WTC11 (cell line): ENCODE data around the gene ZNF74. TPM values are rescaled to one million over a fixed set of nuclear protein-coding genes. Genes with fewer than 3 reads are reported as not detected.
A peak's percentile ranks its signal among the peaks of the same experiment; 100 is the strongest.
"Not testable (repeated sequence)": the region's sequence is repeated elsewhere in the genome, so short reads cannot be mapped to it uniquely, and the experiment has no call there.

Experiments
- ATAC-seq: fragments of 200-7000 bp; cut with Tn5 transposase; 2 replicates; pipeline ENCODE4 v1.10.0; 2021; ENCODE audit warnings: mild to moderate bottlenecking, moderate library complexity
- CTCF ChIA-PET: fragments of 300-600 bp; sonication (Branson Sonifier 250); formaldehyde crosslinking; loops from one replicate; lab custom pipeline; 2021; ENCODE audit warnings: antibody characterized with exemption; lab: Charles Lee
- POLR2A ChIA-PET: fragments of 350-600 bp; sonication (Branson Sonifier 250); formaldehyde crosslinking; loops from one replicate; lab custom pipeline; 2021; ENCODE audit warnings: antibody characterized with exemption; lab: Charles Lee
- DNase-seq: peaks from one replicate; pipeline ENCODE4 v3.0.0; 2021; ENCODE audit warnings: low spot score
- H3K27ac Mint-ChIP-seq: 2 replicates; pipeline ENCODE4 v1.8.0; 2021; ENCODE audit warnings: mixed read lengths
- H3K27me3 Mint-ChIP-seq: 2 replicates; pipeline ENCODE4 v1.8.0; 2021; ENCODE audit warnings: low read depth, mild to moderate bottlenecking, moderate library complexity, mixed read lengths
- H3K36me3 Mint-ChIP-seq: 2 replicates; pipeline ENCODE4 v1.8.0; 2021; ENCODE audit warnings: mixed read lengths
- H3K4me1 Mint-ChIP-seq: 2 replicates; pipeline ENCODE4 v1.8.0; 2022; ENCODE audit warnings: mixed read lengths
- H3K4me3 Mint-ChIP-seq: 2 replicates; pipeline ENCODE4 v1.8.0; 2021; ENCODE audit warnings: mild to moderate bottlenecking, moderate library complexity, mixed read lengths
- H3K9me3 Mint-ChIP-seq: 2 replicates; pipeline ENCODE4 v1.8.0; 2021; ENCODE audit warnings: mixed read lengths
- CTCF ChIP-seq: fragments of 200-600 bp; IDR thresholded peaks from 2 replicates; pipeline ENCODE4 v1.8.0; 2022; ENCODE audit warnings: antibody characterized with exemption
- FOXP4 ChIP-seq: sonication (generic); formaldehyde crosslinking; IDR thresholded peaks from 2 replicates; pipeline ENCODE4 v1.8.0; 2022; ENCODE audit warnings: mild to moderate bottlenecking, missing genetic modification reagents
- HMGXB4 ChIP-seq: sonication (generic); formaldehyde crosslinking; IDR thresholded peaks from 2 replicates; pipeline ENCODE4 v1.8.1; 2023; ENCODE audit warnings: mild to moderate bottlenecking, moderate library complexity, missing genetic modification reagents
- MAX ChIP-seq: sonication (generic); formaldehyde crosslinking; IDR thresholded peaks from 2 replicates; pipeline ENCODE4 v1.8.0; 2022; ENCODE audit warnings: mild to moderate bottlenecking, missing genetic modification reagents
- MXD4 ChIP-seq: fragments of 250-450 bp; sonication (Bioruptor Pico); IDR thresholded peaks from 2 replicates; pipeline ENCODE4 v1.8.0; 2021; ENCODE audit warnings: mild to moderate bottlenecking, moderate library complexity, borderline replicate concordance
- MYBL2 ChIP-seq: sonication (generic); formaldehyde crosslinking; IDR thresholded peaks from 2 replicates; pipeline ENCODE4 v1.8.1; 2023; ENCODE audit warnings: mild to moderate bottlenecking, moderate library complexity, missing genetic modification reagents
- NR3C1 ChIP-seq: sonication (generic); formaldehyde crosslinking; conservative IDR thresholded peaks from 2 replicates; pipeline ENCODE4 v1.8.1; 2023; ENCODE audit warnings: low read depth, mild to moderate bottlenecking, missing genetic modification reagents
- SMAD3 ChIP-seq: sonication (generic); formaldehyde crosslinking; IDR thresholded peaks from 2 replicates; pipeline ENCODE4 v1.8.0; 2022; ENCODE audit warnings: missing genetic modification reagents, mild to moderate bottlenecking, borderline replicate concordance
- TEAD1 ChIP-seq: sonication (generic); formaldehyde crosslinking; IDR thresholded peaks from 2 replicates; pipeline ENCODE4 v1.8.0; 2022; ENCODE audit warnings: mild to moderate bottlenecking, missing genetic modification reagents
- ZBTB43 ChIP-seq: sonication (generic); formaldehyde crosslinking; IDR thresholded peaks from 2 replicates; pipeline ENCODE4 v1.8.1; 2023; ENCODE audit warnings: mild to moderate bottlenecking, missing genetic modification reagents
- ZNF121 ChIP-seq: sonication (generic); formaldehyde crosslinking; IDR thresholded peaks from 2 replicates; pipeline ENCODE4 v1.8.0; 2023; ENCODE audit warnings: missing genetic modification reagents
- ZNF232 ChIP-seq: sonication (generic); formaldehyde crosslinking; IDR thresholded peaks from 2 replicates; pipeline ENCODE4 v1.8.0; 2022; ENCODE audit warnings: mild to moderate bottlenecking, missing genetic modification reagents
- ZNF317 ChIP-seq: sonication (generic); formaldehyde crosslinking; IDR thresholded peaks from 2 replicates; pipeline ENCODE4 v1.8.1; 2023; ENCODE audit warnings: low read depth, mild to moderate bottlenecking, moderate library complexity, missing genetic modification reagents, borderline replicate concordance
- total RNA-seq: library from RNA; stranded (reverse); gene quantifications from 3 replicates; pipeline ENCODE4 v1.2.3, GENCODE V29; 2021

The ZNF74 gene
- total RNA-seq, 1 experiment from 2014 or later, result 62.8 TPM

- no peak overlapping the region for H3K4me3 Mint-ChIP-seq
- ATAC-seq (no peak), DNase-seq (no peak)
- POLR2A ChIA-PET, result no interaction called here
- no peak for TF ChIP-seq ZBTB43 (CRISPR knock-in tag)
- no peak for TF ChIP-seq FOXP4
- TF ChIP-seq NR3C1 (CRISPR knock-in tag), result no peak
- no peaks in the 10 kb centered on the region; the same call in 1 of the 2 replicates for H3K27me3 Mint-ChIP-seq
- H3K27ac Mint-ChIP-seq, result no peak overlapping the region
- H3K36me3 Mint-ChIP-seq, result no peaks in the 10 kb centered on the region
- CTCF ChIA-PET, result no interaction called here
- no peaks in the 10 kb centered on the region for H3K9me3 Mint-ChIP-seq
- peaks cover 7% of the 10 kb centered on the region for H3K4me1 Mint-ChIP-seq
These were observed 20.5 kb downstream of the ZNF74 start for GRCh38 chr22:20414450-20414849.

GRCh38 chr22:20415241-20415640 lies 21.3 kb downstream of the ZNF74 start:
- H3K36me3 Mint-ChIP-seq, CTCF ChIA-PET, H3K9me3 Mint-ChIP-seq, DNase-seq, H3K4me1 Mint-ChIP-seq, H3K27ac Mint-ChIP-seq, H3K4me3 Mint-ChIP-seq, ATAC-seq, H3K27me3 Mint-ChIP-seq, POLR2A ChIA-PET: not testable (repeated sequence)

GRCh38 chr22:20415699-20416098 lies 21.7 kb downstream of the ZNF74 start:
- H3K4me3 Mint-ChIP-seq, CTCF ChIA-PET, H3K9me3 Mint-ChIP-seq, H3K4me1 Mint-ChIP-seq, H3K36me3 Mint-ChIP-seq, DNase-seq, ATAC-seq, POLR2A ChIA-PET, H3K27ac Mint-ChIP-seq, H3K27me3 Mint-ChIP-seq: not testable (repeated sequence)

GRCh38 chr22:20418211-20418788 lies 24.3 kb downstream of the ZNF74 start:
- Mint-ChIP-seq H3K4me3 (peak overlapping the region; percentile 59), H3K9me3 (no peaks in the 10 kb centered on the region), H3K27me3 (no peaks in the 10 kb centered on the region; the same call in 1 of the 2 replicates), H3K36me3 (no peaks in the 10 kb centered on the region), H3K4me1 (peaks cover under 1% of the 10 kb centered on the region; the same call in 1 of the 2 replicates), H3K27ac (no peak overlapping the region)
- ATAC-seq (peak; percentile 85), DNase-seq (peak; percentile 83)
- CTCF ChIA-PET, result interaction anchor here (0.6 to 3.5 kb wide), 76 partner anchors 10 to 645 kb away, joined by 3 to 146 read pairs (median 5); partner anchors contain the start of genes DGCR6L, KLHL22, MED15 and ZNF74
- POLR2A ChIA-PET, result interaction anchor here (0.7 to 1.0 kb wide), 6 partner anchors 14 to 1304 kb away, joined by 3 to 5 read pairs (median 3); no protein-coding TSS in a partner anchor
- peak; percentile 76; the same call in 1 of the 2 replicates for TF ChIP-seq HMGXB4 (CRISPR knock-in tag)
- 0 out of 2 replicates have a peak, but pooled peaks have one; percentile 31 for TF ChIP-seq MYBL2
- peak; percentile 80 for TF ChIP-seq CTCF
- TF ChIP-seq SMAD3 (CRISPR knock-in tag), result 0 out of 2 replicates have a peak, but pooled peaks have one; percentile 14
- TF ChIP-seq ZNF317 (CRISPR knock-in tag), result no peak
- TF ChIP-seq ZNF121, result peak; percentile 97; the same call in 1 of the 2 replicates
- TF ChIP-seq MXD4, result no peak
- TF ChIP-seq MAX (CRISPR knock-in tag), result peak; percentile 90
- 0 out of 2 replicates have a peak, but pooled peaks have one; percentile 26 for TF ChIP-seq TEAD1 (CRISPR knock-in tag)
- TF ChIP-seq ZNF232, result no peak
